ENCODE data around the gene CADM2.

The CADM2 gene

GRCh38 chr3:85313380-85313779 is 354.6 kb downstream of the CADM2 start:
- H3K4me3 ChIP-seq (ENCODE audit: low read depth in 1 of 5, low read length in 5 of 5), result no peak overlapping the region
- no peaks in the 10 kb centered on the region for H3K9me3 ChIP-seq (ENCODE audit: control insufficient read depth in 5 of 5, low read length in 5 of 5)
- no peak overlapping the region for H3K27ac ChIP-seq (ENCODE audit: low read depth, low read length)
- no peak overlapping the region for H3K9ac ChIP-seq (ENCODE audit: low read length in 5 of 5)
- H3K4me1 ChIP-seq (ENCODE audit: control insufficient read depth in 5 of 5, insufficient read depth in 5 of 5, low read length in 5 of 5), result peaks cover 0 to 10% (median 0%) of the 10 kb centered on the region in 5 donors
- H3K27me3 ChIP-seq (ENCODE audit: control insufficient read depth in 5 of 5, insufficient read depth in 4 of 5, low read length in 5 of 5), result no peaks in the 10 kb centered on the region
- no peaks in the 10 kb centered on the region for H3K36me3 ChIP-seq (ENCODE audit: control insufficient read depth in 5 of 5, insufficient read depth in 5 of 5, low read length in 5 of 5)

GRCh38 chr3:85316252-85316651 is 357.5 kb downstream of the CADM2 start:
- Histone ChIP-seq H3K9me3 (ENCODE audit: control insufficient read depth in 5 of 5, low read length in 5 of 5) (no peaks in the 10 kb centered on the region), H3K9ac (ENCODE audit: low read length in 5 of 5) (no peak overlapping the region), H3K4me3 (ENCODE audit: low read depth in 1 of 5, low read length in 5 of 5) (no peak overlapping the region), H3K27ac (ENCODE audit: low read depth, low read length) (no peak overlapping the region), H3K27me3 (ENCODE audit: control insufficient read depth in 5 of 5, insufficient read depth in 4 of 5, low read length in 5 of 5) (no peaks in the 10 kb centered on the region), H3K4me1 (ENCODE audit: control insufficient read depth in 5 of 5, insufficient read depth in 5 of 5, low read length in 5 of 5) (no peaks in the 10 kb centered on the region), H3K36me3 (ENCODE audit: control insufficient read depth in 5 of 5, insufficient read depth in 5 of 5, low read length in 5 of 5) (no peaks in the 10 kb centered on the region)

- no peaks in the 10 kb centered on the region for H3K36me3 ChIP-seq (ENCODE audit: control insufficient read depth in 5 of 5, insufficient read depth in 5 of 5, low read length in 5 of 5)
- H3K4me3 ChIP-seq (ENCODE audit: low read depth in 1 of 5, low read length in 5 of 5), result no peak overlapping the region
- no peaks in the 10 kb centered on the region for H3K4me1 ChIP-seq (ENCODE audit: control insufficient read depth in 5 of 5, insufficient read depth in 5 of 5, low read length in 5 of 5)
- no peak overlapping the region for H3K27ac ChIP-seq (ENCODE audit: low read depth, low read length)
- H3K9ac ChIP-seq (ENCODE audit: low read length in 5 of 5), result no peak overlapping the region
- no peaks in the 10 kb centered on the region for H3K9me3 ChIP-seq (ENCODE audit: control insufficient read depth in 5 of 5, low read length in 5 of 5)
- no peaks in the 10 kb centered on the region for H3K27me3 ChIP-seq (ENCODE audit: control insufficient read depth in 5 of 5, insufficient read depth in 4 of 5, low read length in 5 of 5)
These were observed 363.1 kb downstream of the CADM2 start for GRCh38 chr3:85321892-85322291.

- no peak overlapping the region for H3K27ac ChIP-seq (ENCODE audit: low read depth, low read length)
- H3K27me3 ChIP-seq (ENCODE audit: control insufficient read depth in 5 of 5, insufficient read depth in 4 of 5, low read length in 5 of 5), result no peaks in the 10 kb centered on the region
These were observed 371.3 kb downstream of the CADM2 start for GRCh38 chr3:85330071-85330470.

GRCh38 chr3:85337895-85338294 is 379.1 kb downstream of the CADM2 start:
- Histone ChIP-seq H3K27me3 (ENCODE audit: control insufficient read depth in 5 of 5, insufficient read depth in 4 of 5, low read length in 5 of 5) (no peaks in the 10 kb centered on the region), H3K27ac (ENCODE audit: low read depth, low read length) (no peak overlapping the region), H3K9me3 (ENCODE audit: control insufficient read depth in 5 of 5, low read length in 5 of 5) (no peaks in the 10 kb centered on the region), H3K9ac (ENCODE audit: low read length in 5 of 5) (no peak overlapping the region), H3K4me3 (ENCODE audit: low read depth in 1 of 5, low read length in 5 of 5) (no peak overlapping the region), H3K36me3 (ENCODE audit: control insufficient read depth in 5 of 5, insufficient read depth in 5 of 5, low read length in 5 of 5) (no peaks in the 10 kb centered on the region), H3K4me1 (ENCODE audit: control insufficient read depth in 5 of 5, insufficient read depth in 5 of 5, low read length in 5 of 5) (no peaks in the 10 kb centered on the region)

More at GRCh38 chr3:85330071-85330470, 371.3 kb downstream of the CADM2 start:
- no peaks in the 10 kb centered on the region for H3K9me3 ChIP-seq (ENCODE audit: control insufficient read depth in 5 of 5, low read length in 5 of 5)
- no peak overlapping the region for H3K9ac ChIP-seq (ENCODE audit: low read length in 5 of 5)
- H3K4me3 ChIP-seq (ENCODE audit: low read depth in 1 of 5, low read length in 5 of 5), result no peak overlapping the region
- H3K4me1 ChIP-seq (ENCODE audit: control insufficient read depth in 5 of 5, insufficient read depth in 5 of 5, low read length in 5 of 5), result no peaks in the 10 kb centered on the region
- no peaks in the 10 kb centered on the region for H3K36me3 ChIP-seq (ENCODE audit: control insufficient read depth in 5 of 5, insufficient read depth in 5 of 5, low read length in 5 of 5)

- H3K27me3 ChIP-seq (ENCODE audit: control insufficient read depth in 5 of 5, insufficient read depth in 4 of 5, low read length in 5 of 5), result no peaks in the 10 kb centered on the region
- H3K9ac ChIP-seq (ENCODE audit: low read length in 5 of 5), result no peak overlapping the region
- no peak overlapping the region for H3K4me3 ChIP-seq (ENCODE audit: low read depth in 1 of 5, low read length in 5 of 5)
- H3K9me3 ChIP-seq (ENCODE audit: control insufficient read depth in 5 of 5, low read length in 5 of 5), result no peaks in the 10 kb centered on the region
- H3K36me3 ChIP-seq (ENCODE audit: control insufficient read depth in 5 of 5, insufficient read depth in 5 of 5, low read length in 5 of 5), result no peaks in the 10 kb centered on the region
- no peak overlapping the region for H3K27ac ChIP-seq (ENCODE audit: low read depth, low read length)
- no peaks in the 10 kb centered on the region for H3K4me1 ChIP-seq (ENCODE audit: control insufficient read depth in 5 of 5, insufficient read depth in 5 of 5, low read length in 5 of 5)
These were observed 384.1 kb downstream of the CADM2 start for GRCh38 chr3:85342915-85343314.

GRCh38 chr3:85355572-85355971 is 396.8 kb downstream of the CADM2 start:
- H3K27me3 ChIP-seq (ENCODE audit: control insufficient read depth in 5 of 5, insufficient read depth in 4 of 5, low read length in 5 of 5), result no peaks in the 10 kb centered on the region
- H3K27ac ChIP-seq (ENCODE audit: low read depth, low read length), result no peak overlapping the region
- no peaks in the 10 kb centered on the region for H3K4me1 ChIP-seq (ENCODE audit: control insufficient read depth in 5 of 5, insufficient read depth in 5 of 5, low read length in 5 of 5)
- H3K9ac ChIP-seq (ENCODE audit: low read length in 5 of 5), result no peak overlapping the region
- H3K9me3 ChIP-seq (ENCODE audit: control insufficient read depth in 5 of 5, low read length in 5 of 5), result no peaks in the 10 kb centered on the region
- no peaks in the 10 kb centered on the region for H3K36me3 ChIP-seq (ENCODE audit: control insufficient read depth in 5 of 5, insufficient read depth in 5 of 5, low read length in 5 of 5)
- no peak overlapping the region for H3K4me3 ChIP-seq (ENCODE audit: low read depth in 1 of 5, low read length in 5 of 5)

GRCh38 chr3:85360742-85361387 is 402.1 kb downstream of the CADM2 start:
- Histone ChIP-seq H3K27ac (ENCODE audit: low read depth, low read length) (no peak overlapping the region), H3K9me3 (ENCODE audit: control insufficient read depth in 5 of 5, low read length in 5 of 5) (no peaks in the 10 kb centered on the region), H3K4me1 (ENCODE audit: control insufficient read depth in 5 of 5, insufficient read depth in 5 of 5, low read length in 5 of 5) (no peaks in the 10 kb centered on the region), H3K36me3 (ENCODE audit: control insufficient read depth in 5 of 5, insufficient read depth in 5 of 5, low read length in 5 of 5) (no peaks in the 10 kb centered on the region), H3K27me3 (ENCODE audit: control insufficient read depth in 5 of 5, insufficient read depth in 4 of 5, low read length in 5 of 5) (no peaks in the 10 kb centered on the region), H3K4me3 (ENCODE audit: low read depth in 1 of 5, low read length in 5 of 5) (no peak overlapping the region), H3K9ac (ENCODE audit: low read length in 5 of 5) (no peak overlapping the region)

GRCh38 chr3:85364296-85364909 is 405.6 kb downstream of the CADM2 start:
- no peaks in the 10 kb centered on the region for H3K9me3 ChIP-seq (ENCODE audit: control insufficient read depth in 5 of 5, low read length in 5 of 5)
- no peak overlapping the region for H3K27ac ChIP-seq (ENCODE audit: low read depth, low read length)
- no peaks in the 10 kb centered on the region for H3K27me3 ChIP-seq (ENCODE audit: control insufficient read depth in 5 of 5, insufficient read depth in 4 of 5, low read length in 5 of 5)
- no peaks in the 10 kb centered on the region for H3K36me3 ChIP-seq (ENCODE audit: control insufficient read depth in 5 of 5, insufficient read depth in 5 of 5, low read length in 5 of 5)
- H3K4me1 ChIP-seq (ENCODE audit: control insufficient read depth in 5 of 5, insufficient read depth in 5 of 5, low read length in 5 of 5), result no peaks in the 10 kb centered on the region
- H3K4me3 ChIP-seq (ENCODE audit: low read depth in 1 of 5, low read length in 5 of 5), result no peak overlapping the region
- no peak overlapping the region for H3K9ac ChIP-seq (ENCODE audit: low read length in 5 of 5)

- H3K9ac ChIP-seq (ENCODE audit: low read length in 5 of 5), result no peak overlapping the region
- H3K4me1 ChIP-seq (ENCODE audit: control insufficient read depth in 5 of 5, insufficient read depth in 5 of 5, low read length in 5 of 5), result no peaks in the 10 kb centered on the region
- no peaks in the 10 kb centered on the region for H3K9me3 ChIP-seq (ENCODE audit: control insufficient read depth in 5 of 5, low read length in 5 of 5)
- H3K36me3 ChIP-seq (ENCODE audit: control insufficient read depth in 5 of 5, insufficient read depth in 5 of 5, low read length in 5 of 5), result no peaks in the 10 kb centered on the region
- no peak overlapping the region for H3K27ac ChIP-seq (ENCODE audit: low read depth, low read length)
- H3K4me3 ChIP-seq (ENCODE audit: low read depth in 1 of 5, low read length in 5 of 5), result no peak overlapping the region
- H3K27me3 ChIP-seq (ENCODE audit: control insufficient read depth in 5 of 5, insufficient read depth in 4 of 5, low read length in 5 of 5), result no peaks in the 10 kb centered on the region
These were observed 411.6 kb downstream of the CADM2 start for GRCh38 chr3:85370341-85370740.

Data from subcutaneous abdominal adipose tissue (tissue), 5 donors.